ENCODE measurements around the gene PDGFRA. TPM values are rescaled to one million over a fixed set of nuclear protein-coding genes. Genes with fewer than 3 reads are reported as not detected.
"Not testable (repeated sequence)": the region's sequence is repeated elsewhere in the genome, so short reads cannot be mapped to it uniquely, and the experiment has no call there.

PDGFRA gene
- polyA plus RNA-seq, 1 donor from 2014 or later = 0.43 TPM

DNA sequence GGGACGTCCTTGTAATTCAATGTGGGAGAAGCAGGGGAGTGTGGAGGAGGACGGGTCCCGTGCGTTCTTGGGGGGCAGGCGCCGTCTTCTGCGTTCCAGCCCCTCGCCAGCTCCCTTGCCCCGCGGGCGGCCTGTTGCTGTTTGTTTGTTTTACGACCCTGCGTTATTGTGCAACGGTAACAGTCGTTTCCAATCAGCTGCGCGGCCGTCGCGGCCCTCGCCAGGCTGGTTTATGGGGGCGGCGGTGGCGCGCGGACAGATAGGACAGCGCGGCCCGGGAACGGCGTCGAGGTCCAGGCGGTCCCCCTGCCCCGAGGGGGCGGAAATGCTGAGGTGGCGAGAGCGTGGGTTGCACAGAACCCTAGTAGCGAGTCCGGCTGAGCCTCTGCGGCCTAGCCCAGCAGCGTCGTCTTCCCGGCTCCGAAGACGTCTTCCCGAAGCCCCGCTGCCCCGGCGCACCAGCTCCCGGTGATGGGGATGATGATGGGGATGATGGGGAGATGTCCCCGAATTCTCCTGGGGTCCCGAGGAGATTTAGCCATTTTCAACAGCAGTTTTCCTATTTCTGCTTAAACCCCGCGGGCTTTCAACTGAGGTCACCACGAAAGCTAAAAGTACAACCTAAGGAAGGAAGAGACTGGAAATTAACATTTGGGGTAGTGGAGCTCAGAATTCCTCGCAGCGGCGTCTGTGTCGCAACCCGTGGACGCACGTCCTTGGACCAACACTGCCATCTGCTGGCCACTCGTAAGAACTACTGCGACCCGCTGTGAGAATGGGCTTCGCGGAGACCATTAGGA is 4.8 kb downstream of the PDGFRA start:
- Histone ChIP-seq H3K9me2 (ENCODE audit: insufficient read depth, low read length) (no peaks in the 10 kb centered on the region), H3K27me3 (ENCODE audit: insufficient read depth, low read depth, low read length) (peaks cover 47% of the 10 kb centered on the region), H3K4me2 (ENCODE audit: low read length) (peak overlapping the region; percentile 70), H3K4me3 (ENCODE audit: low read length) (peak overlapping the region; percentile 94), H2AFZ (ENCODE audit: low read depth, low read length) (no peak overlapping the region), H3K79me2 (replicated peaks; ENCODE audit: insufficient read depth, low read length) (no peaks in the 10 kb centered on the region), H3F3A (ENCODE audit: insufficient read depth, low read length, poor library complexity, severe bottlenecking) (no peaks in the 10 kb centered on the region), H3K9ac (ENCODE audit: low read length) (peak overlapping the region; percentile 53), H4K20me1 (ENCODE audit: insufficient read depth) (no peaks in the 10 kb centered on the region), H3K27ac (ENCODE audit: low read length) (no peak overlapping the region), H3K9me3 (ENCODE audit: low read length) (no peaks in the 10 kb centered on the region), H3K36me3 (ENCODE audit: insufficient read depth, low read length) (no peaks in the 10 kb centered on the region)
- TF ChIP-seq SMC3 (conservative IDR thresholded peaks at IDR 0.05; ENCODE audit: poor library complexity) (peak; percentile 94), TAF1 (IDR thresholded peaks at IDR 0.05; ENCODE audit: low read depth) (no peak), RAD21 (conservative IDR thresholded peaks at IDR 0.05) (peak; percentile 95), EZH2 (IDR thresholded peaks at IDR 0.05; ENCODE audit: borderline replicate concordance, insufficient read depth, low read length, poor library complexity, severe bottlenecking) (no peak), EP300 (conservative IDR thresholded peaks at IDR 0.05; ENCODE audit: poor library complexity, severe bottlenecking) (no peak), MXI1 (conservative IDR thresholded peaks at IDR 0.05; ENCODE audit: poor library complexity, severe bottlenecking) (no peak)
- TF ChIP-seq, protein P1, sequence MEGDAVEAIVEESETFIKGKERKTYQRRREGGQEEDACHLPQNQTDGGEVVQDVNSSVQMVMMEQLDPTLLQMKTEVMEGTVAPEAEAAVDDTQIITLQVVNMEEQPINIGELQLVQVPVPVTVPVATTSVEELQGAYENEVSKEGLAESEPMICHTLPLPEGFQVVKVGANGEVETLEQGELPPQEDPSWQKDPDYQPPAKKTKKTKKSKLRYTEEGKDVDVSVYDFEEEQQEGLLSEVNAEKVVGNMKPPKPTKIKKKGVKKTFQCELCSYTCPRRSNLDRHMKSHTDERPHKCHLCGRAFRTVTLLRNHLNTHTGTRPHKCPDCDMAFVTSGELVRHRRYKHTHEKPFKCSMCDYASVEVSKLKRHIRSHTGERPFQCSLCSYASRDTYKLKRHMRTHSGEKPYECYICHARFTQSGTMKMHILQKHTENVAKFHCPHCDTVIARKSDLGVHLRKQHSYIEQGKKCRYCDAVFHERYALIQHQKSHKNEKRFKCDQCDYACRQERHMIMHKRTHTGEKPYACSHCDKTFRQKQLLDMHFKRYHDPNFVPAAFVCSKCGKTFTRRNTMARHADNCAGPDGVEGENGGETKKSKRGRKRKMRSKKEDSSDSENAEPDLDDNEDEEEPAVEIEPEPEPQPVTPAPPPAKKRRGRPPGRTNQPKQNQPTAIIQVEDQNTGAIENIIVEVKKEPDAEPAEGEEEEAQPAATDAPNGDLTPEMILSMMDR (IDR thresholded peaks at IDR 0.05; ENCODE audit: poor library complexity, severe bottlenecking) = peak; percentile 91

DNA sequence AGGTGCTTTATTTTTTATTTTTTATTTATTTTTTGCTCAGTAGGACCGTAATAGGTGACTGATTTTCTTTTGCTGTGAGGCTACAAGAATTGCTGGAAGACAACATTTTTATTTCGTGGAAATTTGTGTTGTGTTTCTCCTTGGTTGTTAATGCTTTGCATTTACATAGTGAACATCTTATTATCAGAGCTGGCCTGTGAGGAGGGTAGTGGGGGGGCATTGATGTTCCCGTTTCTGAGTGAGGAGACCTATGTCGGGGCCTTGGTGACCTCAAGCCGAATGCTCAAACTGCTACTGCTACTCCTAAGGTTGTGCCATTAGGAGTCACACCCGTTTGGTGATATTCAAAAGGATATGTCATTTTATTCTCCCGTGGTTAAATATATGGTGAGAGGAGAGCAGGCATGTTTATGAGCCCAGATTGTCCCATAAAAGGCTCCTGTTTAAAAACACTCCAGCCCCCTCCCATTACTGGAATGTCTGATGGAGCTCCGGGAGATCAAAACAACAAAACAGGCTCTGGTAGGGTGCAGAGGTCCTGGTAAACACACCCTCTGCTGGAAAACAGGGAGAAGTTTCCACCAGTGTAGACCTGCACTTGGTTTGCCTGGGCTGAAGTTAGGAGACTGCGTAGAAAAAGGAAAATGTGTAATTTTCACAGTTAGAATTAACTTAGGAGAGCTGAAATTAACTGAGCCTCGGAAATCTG is 5.6 kb downstream of the PDGFRA start:
- no peaks in the 10 kb centered on the region for H3F3A ChIP-seq (ENCODE audit: insufficient read depth, low read length, poor library complexity, severe bottlenecking)
- no peaks in the 10 kb centered on the region for H3K9me3 ChIP-seq (ENCODE audit: low read length)
- peaks cover 39% of the 10 kb centered on the region for H3K27me3 ChIP-seq (ENCODE audit: insufficient read depth, low read depth, low read length)
- H3K4me3 ChIP-seq (ENCODE audit: low read length) = peak overlapping the region; percentile 94
- no peak overlapping the region for H2AFZ ChIP-seq (ENCODE audit: low read depth, low read length)
- H4K20me1 ChIP-seq (ENCODE audit: insufficient read depth) = no peaks in the 10 kb centered on the region
- H3K4me2 ChIP-seq (ENCODE audit: low read length) = no peak overlapping the region
- no peaks in the 10 kb centered on the region for H3K36me3 ChIP-seq (ENCODE audit: insufficient read depth, low read length)
- no peaks in the 10 kb centered on the region for H3K79me2 ChIP-seq (replicated peaks; ENCODE audit: insufficient read depth, low read length)
- TF ChIP-seq EP300 (conservative IDR thresholded peaks at IDR 0.05; ENCODE audit: poor library complexity, severe bottlenecking) (no peak), MXI1 (conservative IDR thresholded peaks at IDR 0.05; ENCODE audit: poor library complexity, severe bottlenecking) (no peak), EZH2 (IDR thresholded peaks at IDR 0.05; ENCODE audit: borderline replicate concordance, insufficient read depth, low read length, poor library complexity, severe bottlenecking) (no peak), SMC3 (conservative IDR thresholded peaks at IDR 0.05; ENCODE audit: poor library complexity) (no peak), POLR2AphosphoS5 (IDR thresholded peaks at IDR 0.05) (no peak), RAD21 (conservative IDR thresholded peaks at IDR 0.05) (no peak), TAF1 (IDR thresholded peaks at IDR 0.05; ENCODE audit: low read depth) (no peak)
- TF ChIP-seq, protein P2, sequence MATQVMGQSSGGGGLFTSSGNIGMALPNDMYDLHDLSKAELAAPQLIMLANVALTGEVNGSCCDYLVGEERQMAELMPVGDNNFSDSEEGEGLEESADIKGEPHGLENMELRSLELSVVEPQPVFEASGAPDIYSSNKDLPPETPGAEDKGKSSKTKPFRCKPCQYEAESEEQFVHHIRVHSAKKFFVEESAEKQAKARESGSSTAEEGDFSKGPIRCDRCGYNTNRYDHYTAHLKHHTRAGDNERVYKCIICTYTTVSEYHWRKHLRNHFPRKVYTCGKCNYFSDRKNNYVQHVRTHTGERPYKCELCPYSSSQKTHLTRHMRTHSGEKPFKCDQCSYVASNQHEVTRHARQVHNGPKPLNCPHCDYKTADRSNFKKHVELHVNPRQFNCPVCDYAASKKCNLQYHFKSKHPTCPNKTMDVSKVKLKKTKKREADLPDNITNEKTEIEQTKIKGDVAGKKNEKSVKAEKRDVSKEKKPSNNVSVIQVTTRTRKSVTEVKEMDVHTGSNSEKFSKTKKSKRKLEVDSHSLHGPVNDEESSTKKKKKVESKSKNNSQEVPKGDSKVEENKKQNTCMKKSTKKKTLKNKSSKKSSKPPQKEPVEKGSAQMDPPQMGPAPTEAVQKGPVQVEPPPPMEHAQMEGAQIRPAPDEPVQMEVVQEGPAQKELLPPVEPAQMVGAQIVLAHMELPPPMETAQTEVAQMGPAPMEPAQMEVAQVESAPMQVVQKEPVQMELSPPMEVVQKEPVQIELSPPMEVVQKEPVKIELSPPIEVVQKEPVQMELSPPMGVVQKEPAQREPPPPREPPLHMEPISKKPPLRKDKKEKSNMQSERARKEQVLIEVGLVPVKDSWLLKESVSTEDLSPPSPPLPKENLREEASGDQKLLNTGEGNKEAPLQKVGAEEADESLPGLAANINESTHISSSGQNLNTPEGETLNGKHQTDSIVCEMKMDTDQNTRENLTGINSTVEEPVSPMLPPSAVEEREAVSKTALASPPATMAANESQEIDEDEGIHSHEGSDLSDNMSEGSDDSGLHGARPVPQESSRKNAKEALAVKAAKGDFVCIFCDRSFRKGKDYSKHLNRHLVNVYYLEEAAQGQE (IDR thresholded peaks at IDR 0.05; ENCODE audit: borderline replicate concordance) = no peak
- TF ChIP-seq, protein P1 (IDR thresholded peaks at IDR 0.05; ENCODE audit: poor library complexity, severe bottlenecking) = no peak
- H3K9me2 ChIP-seq (ENCODE audit: insufficient read depth, low read length) = no peaks in the 10 kb centered on the region
- no peak overlapping the region for H3K9ac ChIP-seq (ENCODE audit: low read length)
- H3K27ac ChIP-seq (ENCODE audit: low read length) = no peak overlapping the region

DNA sequence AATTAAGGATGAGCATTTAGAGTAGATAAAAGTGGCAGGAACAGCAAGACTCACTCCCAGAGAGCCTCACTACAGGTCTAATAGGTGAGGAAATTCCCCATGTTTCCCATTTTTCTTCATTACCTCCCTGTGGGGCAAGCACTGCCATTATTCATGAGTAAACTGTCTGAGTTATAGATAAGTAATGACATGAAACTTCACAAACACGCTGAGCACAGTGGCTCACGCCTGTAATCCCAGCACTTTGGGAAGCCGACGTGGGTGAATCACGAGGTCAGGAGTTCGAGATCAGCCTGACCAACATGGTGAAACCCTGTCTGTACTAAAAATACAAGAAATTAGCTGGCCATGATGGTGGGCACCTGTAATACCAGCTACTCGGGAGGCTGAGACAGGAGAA is 7.2 kb downstream of the PDGFRA start:
- not testable (repeated sequence) for H3K27ac ChIP-seq (ENCODE audit: low read length); H3K9me3 ChIP-seq (ENCODE audit: low read length); H3K4me2 ChIP-seq (ENCODE audit: low read length); H3K4me3 ChIP-seq (ENCODE audit: low read length); H3K36me3 ChIP-seq (ENCODE audit: insufficient read depth, low read length); H3K79me2 ChIP-seq (replicated peaks; ENCODE audit: insufficient read depth, low read length); H3F3A ChIP-seq (ENCODE audit: insufficient read depth, low read length, poor library complexity, severe bottlenecking); H2AFZ ChIP-seq (ENCODE audit: low read depth, low read length); H4K20me1 ChIP-seq (ENCODE audit: insufficient read depth); H3K9ac ChIP-seq (ENCODE audit: low read length); H3K9me2 ChIP-seq (ENCODE audit: insufficient read depth, low read length)
- peaks cover 22% of the 10 kb centered on the region for H3K27me3 ChIP-seq (ENCODE audit: insufficient read depth, low read depth, low read length)

All from neural cell (in vitro differentiated cells).